SK-N-SH (cell line): ENCODE data around the gene EFS. TPM values are rescaled to one million over a fixed set of nuclear protein-coding genes. Genes with fewer than 3 reads are reported as not detected.

Experiments used
- CTCF ChIA-PET: fragments of 300-600, 350-600 bp; formaldehyde crosslinking; extraction: SDS; loops from one replicate; lab custom pipeline; 2021; lab: Yijun Ruan, JAX
- POLR2A ChIA-PET: fragments of 350-600 bp; sonication (Branson Sonifier 250); formaldehyde crosslinking; extraction: SDS; loops from one replicate; lab custom pipeline; 2020; ENCODE audit warnings: antibody characterized with exemption, inconsistent platforms; lab: Yijun Ruan, JAX
- DNase-seq: peaks from one replicate; pipeline ENCODE4 v3.0.0; 2012
- H2AFZ ChIP-seq: fragments of 200-600 bp; sonication (generic); 2 replicates; pipeline ENCODE4 v1.8.1; 2016; ENCODE audit warnings: antibody characterized with exemption, mild to moderate bottlenecking, low read depth
- H3F3A ChIP-seq: fragments of 200-600 bp; sonication (generic); replicated peaks from 2 replicates; pipeline ENCODE3; 2016; ENCODE audit warnings: antibody characterized with exemption, mild to moderate bottlenecking; ENCODE audit not compliant: insufficient read depth
- H3K27ac ChIP-seq, 2 experiments: fragments of 200-500 bp in 1 of 2; fragments of 200-600 bp in 1 of 2; sonication (Bioruptor generic) in 1 of 2; sonication (generic), shearing (Covaris generic) in 1 of 2; 2 replicates each; pipeline versions ENCODE4 v1.5.1 to v1.6.1; 2014 to 2016; ENCODE audit warnings: low read depth in 2 of 2, inconsistent platforms in 1 of 2, low read length in 1 of 2, mild to moderate bottlenecking in 1 of 2, mixed read lengths in 1 of 2
- H3K27me3 ChIP-seq: fragments of 200-600 bp; sonication (generic), shearing (Covaris generic); 2 replicates; pipeline ENCODE4 v1.6.1; 2016; ENCODE audit warnings: mixed run types; ENCODE audit not compliant: insufficient read depth
- H3K36me3 ChIP-seq, 2 experiments: fragments of 200-500 bp in 1 of 2; fragments of 200-600 bp in 1 of 2; sonication (Bioruptor generic) in 1 of 2; sonication (generic) in 1 of 2; replicated peaks in 1 of 2; 2 replicates each; pipeline versions ENCODE3 to v1.5.1; 2014 to 2016; ENCODE audit warnings: low read length in 1 of 2, mild to moderate bottlenecking in 1 of 2; ENCODE audit not compliant: insufficient read depth in 2 of 2, control insufficient read depth in 1 of 2
- H3K4me1 ChIP-seq, 2 experiments: fragments of 200-500 bp in 1 of 2; fragments of 200-600 bp in 1 of 2; sonication (Bioruptor generic) in 1 of 2; sonication (generic), shearing (Covaris generic) in 1 of 2; 2 replicates each; pipeline versions ENCODE4 v1.5.1 to v1.6.1; 2014 to 2016; ENCODE audit warnings: low read depth in 1 of 2, low read length in 1 of 2, mixed run types in 1 of 2; ENCODE audit not compliant: insufficient read depth in 2 of 2, control insufficient read depth in 1 of 2
- H3K4me2 ChIP-seq: fragments of 200-600 bp; sonication (generic), shearing (Covaris generic); 2 replicates; pipeline ENCODE4 v1.6.1; 2017; ENCODE audit warnings: mixed run types
- H3K4me3 ChIP-seq, 2 experiments: fragments of 200-500 bp in 1 of 2; fragments of 200-600 bp in 1 of 2; sonication (Bioruptor generic) in 1 of 2; sonication (generic), shearing (Covaris generic) in 1 of 2; 2 replicates each; pipeline versions ENCODE4 v1.5.1 to v1.8.1; 2014 to 2016; ENCODE audit warnings: low read depth in 2 of 2, inconsistent platforms in 1 of 2, low read length in 1 of 2, mild to moderate bottlenecking in 1 of 2, mixed read lengths in 1 of 2, moderate library complexity in 1 of 2
- H3K79me2 ChIP-seq: fragments of 200-600 bp; sonication (generic); 2 replicates; pipeline ENCODE4 v1.8.1; 2017; ENCODE audit warnings: mild to moderate bottlenecking; ENCODE audit not compliant: insufficient read depth
- H3K9ac ChIP-seq: fragments of 200-600 bp; sonication (generic); 2 replicates; pipeline ENCODE4 v1.6.1; 2017; ENCODE audit warnings: mixed run types
- H3K9me2 ChIP-seq: fragments of 200-600 bp; sonication (generic); 2 replicates; pipeline ENCODE4 v1.6.1; 2017; ENCODE audit warnings: mixed run types
- H3K9me3 ChIP-seq: fragments of 200-600 bp; sonication (generic); 2 replicates; pipeline ENCODE4 v1.6.1; 2017; ENCODE audit warnings: mixed run types, mild to moderate bottlenecking, moderate library complexity
- H4K20me1 ChIP-seq: fragments of 200-600 bp; sonication (generic); 2 replicates; pipeline ENCODE4 v1.6.1; 2017; ENCODE audit warnings: mild to moderate bottlenecking, mixed run types; ENCODE audit not compliant: insufficient read depth
- EP300 ChIP-seq, 2 experiments: IDR thresholded peaks; 2 replicates each; pipeline versions ENCODE4 v1.4.0 to v1.6.1; 2012; ENCODE audit warnings: borderline replicate concordance in 1 of 2, low read depth in 1 of 2, low read length in 1 of 2
- NFIC ChIP-seq: IDR thresholded peaks from 2 replicates; pipeline ENCODE4 v1.4.0; 2012; ENCODE audit warnings: borderline replicate concordance
- NRF1 ChIP-seq: IDR thresholded peaks from 2 replicates; pipeline ENCODE4 v1.6.1; 2012; ENCODE audit warnings: low read depth, mild to moderate bottlenecking, low read length
- RAD21 ChIP-seq: IDR thresholded peaks from 2 replicates; pipeline ENCODE4 v1.6.1; 2012; ENCODE audit warnings: mild to moderate bottlenecking, low read length
- SMC3 ChIP-seq: IDR thresholded peaks from 2 replicates; pipeline ENCODE4 v1.6.1; 2012; ENCODE audit warnings: low read depth, low read length, improper control_type of control experiment
- WGBS: methylation state at CpG from one replicate; pipeline ENCODE4 v1.1.6; 2017; ENCODE audit warnings: low lambda C conversion rate; 5-methylcytosine and 5-hydroxymethylcytosine counted together
- polyA plus RNA-seq, 3 experiments: library from polyadenylated mRNA; depleted of rRNA; stranded (reverse); fragments of >200 nt; gene quantifications; 2 replicates each; pipeline ENCODE4 v1.2.3, GENCODE V29; 2012
- TF ChIP-seq, protein P1 (sequence below): IDR thresholded peaks from 2 replicates; pipeline ENCODE4 v1.6.1; 2012; ENCODE audit warnings: mild to moderate bottlenecking, low read depth, low read length, moderate library complexity
- TF ChIP-seq, protein P2 (sequence below): fragments of 200-600 bp; sonication (generic); IDR thresholded peaks from 2 replicates; pipeline ENCODE4 v1.6.1; 2017; ENCODE audit warnings: antibody characterized with exemption, mild to moderate bottlenecking, moderate library complexity

EFS gene
- polyA plus RNA-seq, 1 of the 3 experiments (the other 2 are of a cell fraction), result 4.4 TPM

DNA sequence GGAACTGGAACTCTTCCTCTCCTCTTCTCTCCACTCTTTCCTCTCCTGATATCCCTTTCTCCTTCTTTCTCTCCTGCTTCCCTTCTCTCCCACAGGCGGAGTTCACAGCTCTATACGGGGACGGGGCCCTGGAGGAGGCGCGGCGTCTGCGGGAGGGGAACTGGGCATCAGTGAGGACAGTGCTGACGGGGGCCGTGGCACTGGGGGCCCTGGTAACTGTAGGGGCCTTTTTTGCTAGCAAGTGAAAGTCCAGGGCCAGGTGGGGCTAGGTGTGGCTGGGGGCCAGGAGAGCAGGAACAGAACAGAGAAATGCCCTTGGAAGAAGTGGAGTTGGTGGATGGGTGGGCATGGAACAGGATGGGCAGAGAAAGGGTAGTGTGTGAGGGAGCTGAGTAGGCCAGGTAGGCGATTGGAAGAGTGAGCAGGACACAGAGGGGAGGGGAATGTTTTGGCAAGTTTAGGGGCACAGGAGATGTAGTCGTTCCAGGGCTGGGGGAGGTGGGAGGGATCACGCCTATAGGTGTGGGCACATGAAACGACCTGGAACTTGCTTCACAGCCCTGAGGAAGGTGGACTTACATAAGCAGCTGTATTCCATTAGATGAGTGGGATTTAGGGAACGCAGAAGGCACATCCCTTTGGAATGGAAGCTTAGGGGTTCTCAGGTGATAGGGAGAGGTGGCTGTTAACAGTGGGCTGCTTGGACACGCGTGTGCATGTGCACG lies 56.1 kb downstream of the EFS start:
- Histone ChIP-seq H3F3A (peaks cover 18% of the 10 kb centered on the region), H3K4me2 (peak overlapping the region; percentile 96), H3K27ac (no peak overlapping the region), H3K4me1 (peaks cover 13 to 29% of the 10 kb centered on the region in 2 experiments), H3K9me3 (no peaks in the 10 kb centered on the region), H3K36me3 (peaks cover 38 to 39% of the 10 kb centered on the region in 2 experiments), H2AFZ (no peak overlapping the region), H3K27me3 (no peaks in the 10 kb centered on the region)
- POLR2A ChIA-PET, result interaction anchor here (3.9 kb wide), 1 partner anchor 13 kb away, joined by 34 read pairs; the partner anchor contains the start of gene PABPN1
- WGBS, result 95% methylated on average over 16 of the region's 17 CpGs
- TF ChIP-seq, protein P1, sequence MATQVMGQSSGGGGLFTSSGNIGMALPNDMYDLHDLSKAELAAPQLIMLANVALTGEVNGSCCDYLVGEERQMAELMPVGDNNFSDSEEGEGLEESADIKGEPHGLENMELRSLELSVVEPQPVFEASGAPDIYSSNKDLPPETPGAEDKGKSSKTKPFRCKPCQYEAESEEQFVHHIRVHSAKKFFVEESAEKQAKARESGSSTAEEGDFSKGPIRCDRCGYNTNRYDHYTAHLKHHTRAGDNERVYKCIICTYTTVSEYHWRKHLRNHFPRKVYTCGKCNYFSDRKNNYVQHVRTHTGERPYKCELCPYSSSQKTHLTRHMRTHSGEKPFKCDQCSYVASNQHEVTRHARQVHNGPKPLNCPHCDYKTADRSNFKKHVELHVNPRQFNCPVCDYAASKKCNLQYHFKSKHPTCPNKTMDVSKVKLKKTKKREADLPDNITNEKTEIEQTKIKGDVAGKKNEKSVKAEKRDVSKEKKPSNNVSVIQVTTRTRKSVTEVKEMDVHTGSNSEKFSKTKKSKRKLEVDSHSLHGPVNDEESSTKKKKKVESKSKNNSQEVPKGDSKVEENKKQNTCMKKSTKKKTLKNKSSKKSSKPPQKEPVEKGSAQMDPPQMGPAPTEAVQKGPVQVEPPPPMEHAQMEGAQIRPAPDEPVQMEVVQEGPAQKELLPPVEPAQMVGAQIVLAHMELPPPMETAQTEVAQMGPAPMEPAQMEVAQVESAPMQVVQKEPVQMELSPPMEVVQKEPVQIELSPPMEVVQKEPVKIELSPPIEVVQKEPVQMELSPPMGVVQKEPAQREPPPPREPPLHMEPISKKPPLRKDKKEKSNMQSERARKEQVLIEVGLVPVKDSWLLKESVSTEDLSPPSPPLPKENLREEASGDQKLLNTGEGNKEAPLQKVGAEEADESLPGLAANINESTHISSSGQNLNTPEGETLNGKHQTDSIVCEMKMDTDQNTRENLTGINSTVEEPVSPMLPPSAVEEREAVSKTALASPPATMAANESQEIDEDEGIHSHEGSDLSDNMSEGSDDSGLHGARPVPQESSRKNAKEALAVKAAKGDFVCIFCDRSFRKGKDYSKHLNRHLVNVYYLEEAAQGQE, result no peak
- TF ChIP-seq NFIC, result no peak
- no peak for TF ChIP-seq RAD21
- no peak for TF ChIP-seq SMC3
- no peak for TF ChIP-seq EP300 (IDR thresholded peaks at IDR 0.05; ENCODE audit: borderline replicate concordance in 1 of 2, low read depth in 1 of 2, low read length in 1 of 2)
- TF ChIP-seq, all 33 proteins: peak for 0
- CTCF ChIA-PET, result interaction anchor here (0.9 to 1.1 kb wide), 2 partner anchors 12 to 214 kb away, joined by 3 read pairs; no protein-coding TSS in a partner anchor
- H3K79me2 ChIP-seq, result peaks cover 67% of the 10 kb centered on the region
- peaks cover 17% of the 10 kb centered on the region for H4K20me1 ChIP-seq
- DNase-seq, result no peak
- no peak overlapping the region for H3K4me3 ChIP-seq
- H3K9ac ChIP-seq, result no peak overlapping the region; the same call in 1 of the 2 replicates
- H3K9me2 ChIP-seq, result no peaks in the 10 kb centered on the region

DNA sequence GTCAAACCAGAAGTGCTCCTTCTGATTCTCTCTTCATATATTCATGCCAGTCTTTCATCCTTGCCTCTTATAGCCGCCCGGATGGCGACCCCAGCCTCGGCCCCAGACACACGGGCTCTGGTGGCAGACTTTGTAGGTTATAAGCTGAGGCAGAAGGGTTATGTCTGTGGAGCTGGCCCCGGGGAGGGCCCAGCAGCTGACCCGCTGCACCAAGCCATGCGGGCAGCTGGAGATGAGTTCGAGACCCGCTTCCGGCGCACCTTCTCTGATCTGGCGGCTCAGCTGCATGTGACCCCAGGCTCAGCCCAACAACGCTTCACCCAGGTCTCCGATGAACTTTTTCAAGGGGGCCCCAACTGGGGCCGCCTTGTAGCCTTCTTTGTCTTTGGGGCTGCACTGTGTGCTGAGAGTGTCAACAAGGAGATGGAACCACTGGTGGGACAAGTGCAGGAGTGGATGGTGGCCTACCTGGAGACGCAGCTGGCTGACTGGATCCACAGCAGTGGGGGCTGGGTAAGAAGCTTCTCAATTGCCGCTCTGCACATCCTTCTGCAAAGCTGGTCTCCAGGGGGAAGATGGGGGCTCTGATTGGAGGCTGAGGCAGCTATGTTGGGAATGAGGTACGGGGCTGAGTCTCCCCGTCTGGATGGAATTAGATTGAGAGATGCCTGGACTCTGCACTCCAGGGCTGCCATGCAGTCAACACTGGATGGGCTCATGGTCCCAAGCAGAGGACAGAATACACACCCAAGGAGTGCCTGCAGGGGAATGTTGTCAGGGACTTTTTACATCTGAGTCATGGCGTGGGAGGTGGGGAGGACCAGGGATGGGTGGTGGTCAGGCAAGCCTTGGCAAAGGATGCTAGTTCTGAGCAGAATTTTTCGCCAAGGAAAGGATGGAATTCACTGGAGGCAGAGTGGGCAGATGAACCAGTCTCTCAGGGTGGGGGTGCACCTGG lies 57.0 kb downstream of the EFS start:
- no peak for DNase-seq
- Histone ChIP-seq H2AFZ (no peak overlapping the region), H3K9me3 (no peaks in the 10 kb centered on the region), H3K36me3 (peaks cover 36 to 38% of the 10 kb centered on the region in 2 experiments), H3K27me3 (no peaks in the 10 kb centered on the region), H3F3A (peaks cover 19% of the 10 kb centered on the region), H3K27ac (peak overlapping the region in 1 of 2 experiments; percentile 91; a peak in 2 of 4 replicates), H3K9me2 (no peaks in the 10 kb centered on the region)
- WGBS, result 87% methylated on average over 18 of the region's 22 CpGs
- TF ChIP-seq, protein P2, sequence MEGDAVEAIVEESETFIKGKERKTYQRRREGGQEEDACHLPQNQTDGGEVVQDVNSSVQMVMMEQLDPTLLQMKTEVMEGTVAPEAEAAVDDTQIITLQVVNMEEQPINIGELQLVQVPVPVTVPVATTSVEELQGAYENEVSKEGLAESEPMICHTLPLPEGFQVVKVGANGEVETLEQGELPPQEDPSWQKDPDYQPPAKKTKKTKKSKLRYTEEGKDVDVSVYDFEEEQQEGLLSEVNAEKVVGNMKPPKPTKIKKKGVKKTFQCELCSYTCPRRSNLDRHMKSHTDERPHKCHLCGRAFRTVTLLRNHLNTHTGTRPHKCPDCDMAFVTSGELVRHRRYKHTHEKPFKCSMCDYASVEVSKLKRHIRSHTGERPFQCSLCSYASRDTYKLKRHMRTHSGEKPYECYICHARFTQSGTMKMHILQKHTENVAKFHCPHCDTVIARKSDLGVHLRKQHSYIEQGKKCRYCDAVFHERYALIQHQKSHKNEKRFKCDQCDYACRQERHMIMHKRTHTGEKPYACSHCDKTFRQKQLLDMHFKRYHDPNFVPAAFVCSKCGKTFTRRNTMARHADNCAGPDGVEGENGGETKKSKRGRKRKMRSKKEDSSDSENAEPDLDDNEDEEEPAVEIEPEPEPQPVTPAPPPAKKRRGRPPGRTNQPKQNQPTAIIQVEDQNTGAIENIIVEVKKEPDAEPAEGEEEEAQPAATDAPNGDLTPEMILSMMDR, result no peak
- no peak for TF ChIP-seq NRF1
- TF ChIP-seq, protein P1, result no peak
- TF ChIP-seq, all 33 proteins: peak for 0
- H3K79me2 ChIP-seq, result peaks cover 61% of the 10 kb centered on the region
- peak overlapping the region; percentile 95 for H3K9ac ChIP-seq
- peaks cover 13 to 29% of the 10 kb centered on the region in 2 experiments for H3K4me1 ChIP-seq
- peaks cover 17% of the 10 kb centered on the region for H4K20me1 ChIP-seq
- H3K4me2 ChIP-seq, result peak overlapping the region; percentile 96
- POLR2A ChIA-PET, result interaction anchor here (3.9 kb wide), 1 partner anchor 13 kb away, joined by 34 read pairs; the partner anchor contains the start of gene PABPN1
- CTCF ChIA-PET, result interaction anchor here (0.6 to 3.6 kb wide), 7 partner anchors 13 to 214 kb away, joined by 3 to 12 read pairs (median 3); partner anchors contain the start of genes EFS, HOMEZ and PABPN1
- peak overlapping the region; percentile 93 to 97 for H3K4me3 ChIP-seq
